GM23338 (cell line): ENCODE measurements around the gene ZNF74. TPM values are rescaled to one million over a fixed set of nuclear protein-coding genes. Genes with fewer than 3 reads are reported as not detected.

Source experiments
- ATAC-seq: fragments of 200-7000 bp; cut with Tn5 transposase; 3 replicates; pipeline ENCODE4 v1.9.1; 2020
- DNase-seq: peaks from one replicate; pipeline ENCODE4 v3.0.0-alpha.2; 2015; ENCODE audit warnings: low spot score
- H2AFZ ChIP-seq: fragments of 200-600 bp; sonication (generic); 2 replicates; pipeline ENCODE4 v1.8.0; 2016; ENCODE audit warnings: antibody characterized with exemption, mild to moderate bottlenecking, moderate library complexity
- H3F3A ChIP-seq: fragments of 200-600 bp; sonication (generic); replicated peaks from 2 replicates; pipeline ENCODE4 v1.8.0; 2017; ENCODE audit warnings: antibody characterized with exemption, mixed run types, low read depth
- H3K27ac ChIP-seq: fragments of 200-600 bp; sonication (generic); 2 replicates; pipeline ENCODE4 v1.6.1; 2016; ENCODE audit warnings: low read depth
- H3K27me3 ChIP-seq: fragments of 200-600 bp; sonication (generic); 2 replicates; pipeline ENCODE4 v1.8.0; 2016; ENCODE audit warnings: mild to moderate bottlenecking, mixed run types, moderate library complexity; ENCODE audit not compliant: insufficient read depth
- H3K36me3 ChIP-seq: fragments of 200-600 bp; sonication (generic); 2 replicates; pipeline ENCODE4 v1.8.0; 2016; ENCODE audit warnings: mild to moderate bottlenecking; ENCODE audit not compliant: insufficient read depth
- H3K4me1 ChIP-seq: fragments of 200-600 bp; sonication (generic); 2 replicates; pipeline ENCODE4 v1.8.0; 2016; ENCODE audit warnings: mild to moderate bottlenecking, moderate library complexity; ENCODE audit not compliant: insufficient read depth
- H3K4me2 ChIP-seq: fragments of 200-600 bp; sonication (generic); 2 replicates; pipeline ENCODE4 v1.7.1; 2017; ENCODE audit warnings: mixed run types
- H3K4me3 ChIP-seq: fragments of 200-600 bp; sonication (generic); 2 replicates; pipeline ENCODE4 v1.6.1; 2016; ENCODE audit warnings: mixed run types
- H3K79me2 ChIP-seq: fragments of 200-600 bp; sonication (generic); replicated peaks from 2 replicates; pipeline ENCODE4 v1.8.0; 2017; ENCODE audit warnings: mild to moderate bottlenecking; ENCODE audit not compliant: insufficient read depth
- H3K9me2 ChIP-seq: fragments of 200-600 bp; sonication (generic); 2 replicates; pipeline ENCODE4 v1.8.0; 2017; ENCODE audit not compliant: insufficient read depth
- H4K20me1 ChIP-seq: fragments of 200-600 bp; sonication (generic); replicated peaks from 2 replicates; pipeline ENCODE4 v1.8.0; 2017; ENCODE audit warnings: mild to moderate bottlenecking; ENCODE audit not compliant: insufficient read depth
- H3K27ac Mint-ChIP-seq: 2 replicates; pipeline ENCODE4 v1.8.0; 2020; ENCODE audit warnings: inconsistent platforms, mild to moderate bottlenecking, moderate library complexity, mixed read lengths
- H3K27me3 Mint-ChIP-seq: 3 replicates; pipeline ENCODE4 v1.8.0; 2022; ENCODE audit warnings: low read depth, mild to moderate bottlenecking, moderate library complexity, mixed read lengths, inconsistent platforms; ENCODE audit not compliant: insufficient read depth, poor library complexity
- H3K36me3 Mint-ChIP-seq: 3 replicates; pipeline ENCODE4 v1.8.0; 2021; ENCODE audit warnings: low read depth, mild to moderate bottlenecking, inconsistent platforms, moderate library complexity, mixed read lengths
- H3K4me1 Mint-ChIP-seq: 3 replicates; pipeline ENCODE4 v1.8.0; 2020; ENCODE audit warnings: mild to moderate bottlenecking, inconsistent platforms, mixed read lengths
- H3K4me3 Mint-ChIP-seq: 3 replicates; pipeline ENCODE4 v1.8.0; 2021; ENCODE audit warnings: moderate library complexity, mild to moderate bottlenecking, inconsistent platforms, mixed read lengths
- H3K9me3 Mint-ChIP-seq: 3 replicates; pipeline ENCODE4 v1.8.0; 2020; ENCODE audit warnings: moderate library complexity, mild to moderate bottlenecking, inconsistent platforms, mixed read lengths
- CREB1 ChIP-seq: fragments of 250-450 bp; sonication (Bioruptor Pico); IDR thresholded peaks from 2 replicates; pipeline ENCODE4 v1.5.0; 2020; ENCODE audit warnings: low read depth, mild to moderate bottlenecking, moderate library complexity
- CTCF ChIP-seq, 2 experiments: fragments of 200-600 bp in 1 of 2; sonication (generic) in 1 of 2; conservative IDR thresholded peaks; 2 replicates each; pipeline versions ENCODE4 v1.5.1 to v1.6.1; 2016 to 2017; ENCODE audit warnings: antibody characterized with exemption in 2 of 2, low read depth in 2 of 2, mild to moderate bottlenecking in 2 of 2, moderate library complexity in 1 of 2
- ETS1 ChIP-seq: IDR thresholded peaks from 2 replicates; pipeline ENCODE4 v1.6.1; 2016; ENCODE audit warnings: antibody characterized with exemption
- EZH2 ChIP-seq: fragments of 200-600 bp; sonication (generic); IDR thresholded peaks from one replicate; pipeline ENCODE4 v1.8.0; 2017; ENCODE audit warnings: antibody characterized with exemption, mild to moderate bottlenecking, low read depth; ENCODE audit not compliant: unreplicated experiment
- EZH2phosphoT487 ChIP-seq: fragments of 200-600 bp; sonication (generic); IDR thresholded peaks from one replicate; pipeline ENCODE4 v1.8.1; 2018; ENCODE audit warnings: antibody characterized with exemption; ENCODE audit not compliant: unreplicated experiment
- JUNB ChIP-seq: IDR thresholded peaks from one replicate; pipeline ENCODE4 v1.6.1; 2016; ENCODE audit warnings: antibody characterized with exemption; ENCODE audit not compliant: unreplicated experiment
- NANOG ChIP-seq: IDR thresholded peaks from 2 replicates; pipeline ENCODE4 v1.6.1; 2016; ENCODE audit warnings: antibody characterized with exemption, borderline replicate concordance
- POLR2AphosphoS5 ChIP-seq: IDR thresholded peaks from 2 replicates; pipeline ENCODE4 v1.6.1; 2016; ENCODE audit warnings: antibody characterized with exemption, low read depth
- REST ChIP-seq: IDR thresholded peaks from one replicate; pipeline ENCODE4 v1.6.1; 2018; ENCODE audit warnings: antibody characterized with exemption; ENCODE audit not compliant: unreplicated experiment
- STAT1 ChIP-seq: IDR thresholded peaks from one replicate; pipeline ENCODE4 v1.6.1; 2016; ENCODE audit warnings: antibody characterized with exemption; ENCODE audit not compliant: unreplicated experiment
- ZNF114 ChIP-seq: fragments of 250-450 bp; sonication (Bioruptor Pico); IDR thresholded peaks from 2 replicates; pipeline ENCODE4 v1.5.0; 2020; ENCODE audit warnings: mild to moderate bottlenecking, moderate library complexity
- ZNF331 ChIP-seq: fragments of 250-450 bp; sonication (Bioruptor Pico); IDR thresholded peaks from 2 replicates; pipeline ENCODE4 v1.5.0; 2020; ENCODE audit warnings: low read depth, mild to moderate bottlenecking, moderate library complexity
- ZNF462 ChIP-seq: fragments of 250-450 bp; sonication (Bioruptor Pico); IDR thresholded peaks from 2 replicates; pipeline ENCODE4 v1.5.0; 2020; ENCODE audit warnings: mild to moderate bottlenecking, moderate library complexity
- polyA plus RNA-seq: library from polyadenylated mRNA; unstranded; fragments of >200 nt; fragmentation: Nextera tagmentation; extraction: Ambion mirVana; gene quantifications from 2 replicates; pipeline ENCODE4 v1.2.1, GENCODE V29; 2016
- total RNA-seq: library from RNA; depleted of rRNA; stranded (reverse); fragments of >200 nt; shearing (Covaris generic); gene quantifications from 2 replicates; pipeline ENCODE4 v1.2.3, GENCODE V29; 2014

The ZNF74 gene
- total and polyA plus RNA-seq, 2 experiments from 2014 or later = 16.1 to 94.0 TPM

- Mint-ChIP-seq H3K36me3 (peaks cover 51% of the 10 kb centered on the region), H3K27me3 (peaks cover 3% of the 10 kb centered on the region), H3K9me3 (peaks cover 2% of the 10 kb centered on the region; the same call in 2 of the 3 replicates), H3K4me3 (no peak overlapping the region), H3K4me1 (peaks cover under 1% of the 10 kb centered on the region; the same call in 2 of the 3 replicates), H3K27ac (no peak overlapping the region)
- Histone ChIP-seq H3F3A (no peaks in the 10 kb centered on the region), H3K4me2 (no peak overlapping the region), H3K27me3 (no peaks in the 10 kb centered on the region), H3K36me3 (no peaks in the 10 kb centered on the region; the same call in 1 of the 2 replicates), H3K4me1 (no peaks in the 10 kb centered on the region), H4K20me1 (peaks cover 16% of the 10 kb centered on the region; the same call in 1 of the 2 replicates), H3K27ac (no peak overlapping the region), H3K4me3 (no peak overlapping the region), H3K79me2 (peaks cover 21% of the 10 kb centered on the region), H2AFZ (no peak overlapping the region), H3K9me2 (no peaks in the 10 kb centered on the region)
- DNase-seq (no peak), ATAC-seq (no peak)
- no peak for TF ChIP-seq ETS1
- no peak for TF ChIP-seq EZH2
- TF ChIP-seq STAT1 = no peak
- TF ChIP-seq ZNF462 (CRISPR knock-in tag) = no peak
- no peak for TF ChIP-seq REST
- no peak for TF ChIP-seq CREB1 (CRISPR knock-in tag)
- no peak for TF ChIP-seq POLR2AphosphoS5
- no peak for TF ChIP-seq ZNF331 (CRISPR knock-in tag)
- no peak for TF ChIP-seq EZH2phosphoT487
- no peak for TF ChIP-seq NANOG
- TF ChIP-seq CTCF (conservative IDR thresholded peaks at IDR 0.05; ENCODE audit: low read depth in 2 of 2) = no peak
- TF ChIP-seq ZNF114 (CRISPR knock-in tag) = no peak
- TF ChIP-seq JUNB = no peak
These were observed 9.8 kb downstream of the ZNF74 start for GRCh38 chr22:20403779-20404140.
